ENCODE measurements around the gene SLC7A7. TPM values are rescaled to one million over a fixed set of nuclear protein-coding genes. Genes with fewer than 3 reads are reported as not detected.

The SLC7A7 gene
- total and polyA plus RNA-seq, 2 of the 13 experiments (the other 11 are each of a cell fraction or from before 2014, with no cell fraction given): 0.13 to 0.63 TPM

- no peak for TF ChIP-seq UBTF (CRISPR knock-in tag; IDR thresholded peaks at IDR 0.05)
- TF ChIP-seq SIN3B (IDR thresholded peaks at IDR 0.05; ENCODE audit: low read length): no peak
- TF ChIP-seq ZNF232 (CRISPR knock-in tag; IDR thresholded peaks at IDR 0.05; ENCODE audit: borderline replicate concordance): no peak
- TF ChIP-seq ARID3A (IDR thresholded peaks at IDR 0.05; ENCODE audit: low read depth, low read length): no peak
- TF ChIP-seq ATAD3A (CRISPR knock-in tag; IDR thresholded peaks at IDR 0.05): no peak
- no peak for TF ChIP-seq GABPB1 (CRISPR knock-in tag; IDR thresholded peaks at IDR 0.05)
- TF ChIP-seq ZNF513 (CRISPR knock-in tag; conservative IDR thresholded peaks at IDR 0.05): no peak
- TF ChIP-seq XRCC5 (optimal IDR thresholded peaks at IDR 0.05; ENCODE audit: low read length): no peak
- no peak for TF ChIP-seq ATF4 (CRISPR knock-in tag; IDR thresholded peaks at IDR 0.05)
- no peak for TF ChIP-seq SNRNP70 (IDR thresholded peaks at IDR 0.05; ENCODE audit: low read depth, low read length)
- no peak for TF ChIP-seq TP53 (CRISPR knock-in tag; conservative IDR thresholded peaks at IDR 0.05)
- TF ChIP-seq, protein P1, sequence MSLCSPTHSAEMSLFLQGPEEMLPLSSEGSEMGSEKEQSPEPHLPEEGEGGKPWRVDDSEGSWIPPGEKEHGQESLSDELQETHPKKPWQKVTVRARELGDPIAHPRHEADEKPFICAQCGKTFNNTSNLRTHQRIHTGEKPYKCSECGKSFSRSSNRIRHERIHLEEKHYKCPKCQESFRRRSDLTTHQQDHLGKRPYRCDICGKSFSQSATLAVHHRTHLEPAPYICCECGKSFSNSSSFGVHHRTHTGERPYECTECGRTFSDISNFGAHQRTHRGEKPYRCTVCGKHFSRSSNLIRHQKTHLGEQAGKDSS (CRISPR knock-in tag; IDR thresholded peaks at IDR 0.05; ENCODE audit: borderline replicate concordance, low read depth): 0 out of 2 replicates have a peak, but pooled peaks have one; percentile 35
- TF ChIP-seq TBX2 (CRISPR knock-in tag; IDR thresholded peaks at IDR 0.05; ENCODE audit: borderline replicate concordance): no peak
- TF ChIP-seq MED8 (CRISPR knock-in tag; IDR thresholded peaks at IDR 0.05; ENCODE audit: insufficient replicate concordance): peak; percentile 22
- no peak for TF ChIP-seq PLSCR1 (CRISPR knock-in tag; IDR thresholded peaks at IDR 0.05; ENCODE audit: borderline replicate concordance)
- TF ChIP-seq ZNF563 (CRISPR knock-in tag; IDR thresholded peaks at IDR 0.05): no peak
- no peak for TF ChIP-seq ARNT2 (CRISPR knock-in tag; IDR thresholded peaks at IDR 0.05; ENCODE audit: low read depth)
- TF ChIP-seq IRX3 (CRISPR knock-in tag; IDR thresholded peaks at IDR 0.05; ENCODE audit: borderline replicate concordance, low read depth): no peak
- TF ChIP-seq IKZF4 (CRISPR knock-in tag; IDR thresholded peaks at IDR 0.05; ENCODE audit: borderline replicate concordance, low read depth, not compliant biosample characterization): no peak
- TF ChIP-seq ZNF124 (CRISPR knock-in tag; IDR thresholded peaks at IDR 0.05): no peak
Observed at GRCh38 chr14:22850944-22851764, 35.9 kb upstream of the SLC7A7 start (continued).

Measured in HepG2 (cell line).